PC-9 (cell line): Measurements from ENCODE around the gene ZFPM1. TPM values are rescaled to one million over a fixed set of nuclear protein-coding genes. Genes with fewer than 3 reads are reported as not detected.

ENCODE experiments used
- BruUV-seq: library from RNA; stranded (reverse); fragments of 400-500 nt; replicated peaks from 2 replicates; lab custom pipeline; 2021; lab: Mats Ljungman, UMichigan
- CTCF ChIA-PET: fragments of 300-600 bp; sonication (Branson Sonifier 250); formaldehyde crosslinking; loops from one replicate; lab custom pipeline; 2022; ENCODE audit warnings: antibody characterized with exemption; lab: Charles Lee
- POLR2A ChIA-PET: fragments of 300-600 bp; sonication (Branson Sonifier 250); formaldehyde crosslinking; loops from one replicate; lab custom pipeline; 2022; ENCODE audit warnings: antibody characterized with exemption; ENCODE audit not compliant: unreplicated experiment; lab: Charles Lee
- DNase-seq, 2 experiments: peaks; one replicate each; pipeline versions ENCODE4 v3.0.0 to v3.0.0-alpha.2; 2015 to 2022; ENCODE audit warnings: mixed read lengths in 1 of 2
- H2AFZ ChIP-seq: fragments of 200-600 bp; sonication (generic); 2 replicates; pipeline ENCODE4 v1.8.1; 2017; ENCODE audit warnings: antibody characterized with exemption
- H3F3A ChIP-seq: fragments of 200-600 bp; sonication (generic); 2 replicates; pipeline ENCODE4 v1.8.1; 2017; ENCODE audit warnings: antibody characterized with exemption, mild to moderate bottlenecking, low read depth; ENCODE audit not compliant: insufficient read depth
- H3K27ac ChIP-seq: fragments of 200-600 bp; sonication (generic); 2 replicates; pipeline ENCODE4 v1.6.1; 2016; ENCODE audit warnings: mixed run types
- H3K27me3 ChIP-seq: fragments of 200-600 bp; sonication (generic); 2 replicates; pipeline ENCODE4 v1.6.1; 2016; ENCODE audit warnings: low read depth, mixed run types; ENCODE audit not compliant: insufficient read depth
- H3K36me3 ChIP-seq: fragments of 200-600 bp; sonication (generic); 2 replicates; pipeline ENCODE4 v1.6.1; 2016; ENCODE audit warnings: low read depth, mixed run types
- H3K4me1 ChIP-seq: fragments of 200-600 bp; sonication (generic); replicated peaks from 2 replicates; pipeline ENCODE4 v1.6.1; 2016; ENCODE audit warnings: mixed run types; ENCODE audit not compliant: insufficient read depth
- H3K4me2 ChIP-seq: fragments of 200-600 bp; sonication (generic); 2 replicates; pipeline ENCODE4 v1.6.1; 2017; ENCODE audit warnings: mixed run types
- H3K4me3 ChIP-seq: fragments of 200-600 bp; sonication (generic); 2 replicates; pipeline ENCODE4 v1.6.1; 2016; ENCODE audit warnings: mixed run types
- H3K79me2 ChIP-seq: fragments of 200-600 bp; sonication (generic); 2 replicates; pipeline ENCODE4 v1.6.1; 2017; ENCODE audit warnings: low read depth, mixed run types
- H3K9me2 ChIP-seq: fragments of 200-600 bp; sonication (generic); 2 replicates; pipeline ENCODE4 v1.8.1; 2017; ENCODE audit warnings: mild to moderate bottlenecking; ENCODE audit not compliant: insufficient read depth
- H3K9me3 ChIP-seq: fragments of 200-600 bp; sonication (generic); 2 replicates; pipeline ENCODE4 v1.8.1; 2016; ENCODE audit warnings: low read depth; ENCODE audit not compliant: insufficient read depth
- H4K20me1 ChIP-seq: fragments of 200-600 bp; sonication (generic); 2 replicates; pipeline ENCODE4 v1.8.1; 2017; ENCODE audit not compliant: insufficient read depth
- EZH2 ChIP-seq: fragments of 200-600 bp; sonication (generic); IDR thresholded peaks from 2 replicates; pipeline ENCODE4 v1.8.0; 2017; ENCODE audit warnings: antibody characterized with exemption, low read depth
- intact Hi-C: fragments of 100-400 bp; cut with micrococcal nuclease; formaldehyde crosslinking; loops from one replicate; pipeline ENCODE4 v1.10.0; 2022; ENCODE audit not compliant: unreplicated experiment
- total RNA-seq: library from RNA; stranded (reverse); gene quantifications from 2 replicates; pipeline ENCODE4 v1.2.3, GENCODE V29; 2021
- TF ChIP-seq, protein P1 (sequence below): fragments of 200-600 bp; sonication (generic); conservative IDR thresholded peaks from 2 replicates; pipeline ENCODE4 v1.6.1; 2017; ENCODE audit warnings: mixed run types, antibody characterized with exemption, mild to moderate bottlenecking, moderate library complexity

ZFPM1 gene
- total RNA-seq, 1 experiment from 2014 or later, result 19.7 TPM

GRCh38 chr16:88550246-88550661 lies 97.2 kb downstream of the ZFPM1 start:
- ChIA-PET POLR2A (no interaction called here), CTCF (no interaction called here)
- no peak for DNase-seq
- no TSS peak for BruUV-seq
- Histone ChIP-seq H3K4me3 (no peak overlapping the region), H3K9me3 (no peaks in the 10 kb centered on the region), H3F3A (no peaks in the 10 kb centered on the region; the same call in 1 of the 2 replicates), H3K36me3 (no peaks in the 10 kb centered on the region), H3K79me2 (no peaks in the 10 kb centered on the region), H3K27me3 (peaks cover 64% of the 10 kb centered on the region), H2AFZ (no peak overlapping the region), H3K9me2 (no peaks in the 10 kb centered on the region), H4K20me1 (no peaks in the 10 kb centered on the region), H3K27ac (no peak overlapping the region), H3K4me2 (no peak overlapping the region), H3K4me1 (no peaks in the 10 kb centered on the region)
- intact Hi-C loops, result no loop called here
- TF ChIP-seq, protein P1, sequence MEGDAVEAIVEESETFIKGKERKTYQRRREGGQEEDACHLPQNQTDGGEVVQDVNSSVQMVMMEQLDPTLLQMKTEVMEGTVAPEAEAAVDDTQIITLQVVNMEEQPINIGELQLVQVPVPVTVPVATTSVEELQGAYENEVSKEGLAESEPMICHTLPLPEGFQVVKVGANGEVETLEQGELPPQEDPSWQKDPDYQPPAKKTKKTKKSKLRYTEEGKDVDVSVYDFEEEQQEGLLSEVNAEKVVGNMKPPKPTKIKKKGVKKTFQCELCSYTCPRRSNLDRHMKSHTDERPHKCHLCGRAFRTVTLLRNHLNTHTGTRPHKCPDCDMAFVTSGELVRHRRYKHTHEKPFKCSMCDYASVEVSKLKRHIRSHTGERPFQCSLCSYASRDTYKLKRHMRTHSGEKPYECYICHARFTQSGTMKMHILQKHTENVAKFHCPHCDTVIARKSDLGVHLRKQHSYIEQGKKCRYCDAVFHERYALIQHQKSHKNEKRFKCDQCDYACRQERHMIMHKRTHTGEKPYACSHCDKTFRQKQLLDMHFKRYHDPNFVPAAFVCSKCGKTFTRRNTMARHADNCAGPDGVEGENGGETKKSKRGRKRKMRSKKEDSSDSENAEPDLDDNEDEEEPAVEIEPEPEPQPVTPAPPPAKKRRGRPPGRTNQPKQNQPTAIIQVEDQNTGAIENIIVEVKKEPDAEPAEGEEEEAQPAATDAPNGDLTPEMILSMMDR, result no peak
- TF ChIP-seq EZH2, result no peak

GRCh38 chr16:88552166-88552565 lies 99.1 kb downstream of the ZFPM1 start:
- Histone ChIP-seq H2AFZ (no peak overlapping the region), H3K9me2 (no peaks in the 10 kb centered on the region), H3K4me3 (no peak overlapping the region), H3K36me3 (no peaks in the 10 kb centered on the region), H3F3A (no peaks in the 10 kb centered on the region; the same call in 1 of the 2 replicates), H3K4me2 (no peak overlapping the region), H3K27me3 (peaks cover 59% of the 10 kb centered on the region), H4K20me1 (no peaks in the 10 kb centered on the region), H3K4me1 (no peaks in the 10 kb centered on the region), H3K9me3 (no peaks in the 10 kb centered on the region), H3K27ac (no peak overlapping the region), H3K79me2 (no peaks in the 10 kb centered on the region)
- ChIA-PET POLR2A (no interaction called here), CTCF (no interaction called here)
- intact Hi-C loops, result no loop called here
- TF ChIP-seq, protein P1, result no peak
- TF ChIP-seq EZH2, result no peak
- DNase-seq, result no peak
- no TSS peak for BruUV-seq

GRCh38 chr16:88552815-88553214 lies 99.7 kb downstream of the ZFPM1 start:
- no TSS peak for BruUV-seq
- Histone ChIP-seq H3K4me3 (no peak overlapping the region), H3K9me3 (no peaks in the 10 kb centered on the region), H3K9me2 (no peaks in the 10 kb centered on the region), H3K27ac (no peak overlapping the region), H3K4me2 (no peak overlapping the region), H3K36me3 (no peaks in the 10 kb centered on the region), H4K20me1 (no peaks in the 10 kb centered on the region), H2AFZ (no peak overlapping the region), H3K27me3 (peaks cover 63% of the 10 kb centered on the region), H3F3A (peaks cover 3% of the 10 kb centered on the region; the same call in 1 of the 2 replicates), H3K4me1 (no peaks in the 10 kb centered on the region), H3K79me2 (no peaks in the 10 kb centered on the region)
- no peak for DNase-seq
- no peak for TF ChIP-seq EZH2
- ChIA-PET CTCF (interaction anchor here (0.7 kb wide), 1 partner anchor 241 kb away, joined by 3 read pairs; no protein-coding TSS in a partner anchor), POLR2A (no interaction called here)
- intact Hi-C loops, result no loop called here

DNA sequence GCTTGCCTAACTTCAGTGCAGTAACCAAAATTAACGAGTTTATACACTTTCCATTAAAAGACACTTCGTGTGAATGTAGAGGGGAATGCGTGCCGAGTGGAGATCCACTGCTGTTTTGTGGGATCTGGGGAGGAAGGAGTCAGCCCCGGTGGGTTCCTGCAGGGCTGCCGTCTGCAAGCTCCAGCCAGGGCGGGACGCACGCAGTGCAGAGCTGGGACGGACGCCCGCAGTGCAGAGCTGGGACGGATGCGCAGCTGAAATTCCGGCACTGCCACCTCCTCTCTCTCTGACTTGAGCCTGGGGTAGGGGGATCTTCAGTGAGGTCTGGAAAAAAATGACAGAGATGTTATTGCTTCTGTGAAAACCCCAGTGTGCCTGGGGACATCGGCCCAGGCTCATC lies 100.7 kb downstream of the ZFPM1 start:
- POLR2A ChIA-PET, result no interaction called here
- TF ChIP-seq EZH2, result no peak
- TF ChIP-seq, protein P1, result no peak
- H3K9me2 ChIP-seq, result no peaks in the 10 kb centered on the region
- 0 out of 2 replicates have a peak, but pooled peaks cover 5% of the 10 kb centered on the region for H3F3A ChIP-seq
- H3K4me2 ChIP-seq, result no peak overlapping the region
- BruUV-seq, result no TSS peak
- no peak overlapping the region for H3K27ac ChIP-seq
- peaks cover 56% of the 10 kb centered on the region for H3K27me3 ChIP-seq
- no peak for DNase-seq
- CTCF ChIA-PET, result interaction anchor here (0.7 kb wide), 1 partner anchor 240 kb away, joined by 3 read pairs; no protein-coding TSS in a partner anchor
- intact Hi-C loops, result no loop called here
- H4K20me1 ChIP-seq, result no peaks in the 10 kb centered on the region
- H3K36me3 ChIP-seq, result no peaks in the 10 kb centered on the region
- no peaks in the 10 kb centered on the region for H3K9me3 ChIP-seq
- no peak overlapping the region for H3K4me3 ChIP-seq
- no peaks in the 10 kb centered on the region for H3K79me2 ChIP-seq
- no peaks in the 10 kb centered on the region for H3K4me1 ChIP-seq
- no peak overlapping the region for H2AFZ ChIP-seq
